NCI-H460 (cell line): ENCODE results near the gene SMYD3. TPM values are rescaled to one million over a fixed set of nuclear protein-coding genes. Genes with fewer than 3 reads are reported as not detected.
"Not testable (repeated sequence)": the region's sequence is repeated elsewhere in the genome, so short reads cannot be mapped to it uniquely, and the experiment has no call there.

ENCODE experiments used
- DNase-seq: peaks from one replicate; pipeline ENCODE4 v3.0.0-alpha.2; 2016; ENCODE audit warnings: low read depth; ENCODE audit errors: extremely low read depth
- total RNA-seq: library from RNA; depleted of rRNA; stranded (reverse); fragments of >200 nt; shearing (Covaris generic); gene quantifications from 2 replicates; pipeline ENCODE4 v1.2.3, GENCODE V29; 2014

SMYD3 gene
- total RNA-seq, 1 experiment from 2014 or later, result 348 TPM

DNA sequence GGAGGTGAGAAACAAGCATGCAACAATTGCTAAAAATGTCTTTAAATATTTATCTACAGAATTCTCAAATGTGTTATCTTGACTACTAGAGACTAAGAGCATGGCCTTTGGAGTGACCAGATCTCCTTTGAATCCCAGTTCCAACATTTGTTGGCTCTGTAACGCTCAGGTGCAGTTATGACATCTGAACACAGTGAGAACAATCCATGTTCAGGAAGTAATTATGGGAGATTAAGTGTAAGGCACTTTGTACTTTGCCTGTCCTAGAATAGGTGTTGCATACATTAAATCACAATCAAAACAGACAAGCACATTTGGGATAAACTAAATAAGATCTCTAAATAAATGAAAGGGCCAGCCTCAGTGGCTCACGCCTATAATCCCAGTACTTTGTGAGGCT lies 454.5 kb downstream of the SMYD3 start:
- DNase-seq, result no peak

DNA sequence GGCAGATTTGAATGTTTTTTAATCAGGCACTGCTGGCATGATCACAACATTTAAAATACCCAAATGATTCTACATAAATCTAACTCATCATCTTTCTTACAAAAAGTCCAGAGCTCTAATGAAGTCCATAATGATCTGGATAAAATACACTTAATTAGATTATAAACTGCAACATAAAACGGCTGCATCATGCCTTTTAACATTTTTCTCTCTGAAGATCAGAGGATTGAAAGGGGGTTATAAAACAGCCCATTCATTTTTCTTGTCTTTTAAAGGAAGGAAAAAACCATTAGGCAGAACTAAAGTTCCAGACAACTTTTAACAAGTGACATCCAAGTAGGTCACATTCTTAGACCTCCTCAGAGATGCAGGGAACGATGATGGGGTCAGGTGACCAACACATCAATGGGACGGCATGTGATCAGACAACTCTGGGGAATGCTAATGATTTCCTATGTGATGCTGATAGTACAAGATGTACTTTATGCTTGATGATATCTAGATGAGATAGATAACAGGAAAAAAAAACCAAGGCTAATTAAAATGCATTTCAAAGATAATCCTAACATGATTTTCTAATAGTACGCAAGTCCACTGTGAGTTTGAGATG lies 455.1 kb downstream of the SMYD3 start:
- DNase-seq, result no peak

DNA sequence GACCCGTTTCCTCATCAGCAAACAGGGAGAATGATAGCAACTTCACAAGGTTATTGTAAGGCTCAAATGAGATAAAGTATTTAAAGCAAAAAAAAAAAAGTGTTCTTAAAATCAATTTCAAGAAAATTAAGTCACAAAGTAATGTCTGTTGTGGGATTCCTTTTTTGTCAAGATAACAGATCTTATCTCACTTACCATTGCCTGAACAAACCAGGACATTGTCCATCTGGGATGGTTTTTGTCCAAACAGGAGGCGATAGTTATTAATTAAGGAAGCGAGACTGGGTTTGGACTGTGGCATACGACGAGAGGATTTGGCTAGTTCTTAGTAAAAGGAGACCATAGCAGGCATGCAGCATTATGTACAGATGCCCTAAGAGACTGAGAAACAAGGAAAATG lies 458.4 kb downstream of the SMYD3 start:
- DNase-seq, result no peak

DNA sequence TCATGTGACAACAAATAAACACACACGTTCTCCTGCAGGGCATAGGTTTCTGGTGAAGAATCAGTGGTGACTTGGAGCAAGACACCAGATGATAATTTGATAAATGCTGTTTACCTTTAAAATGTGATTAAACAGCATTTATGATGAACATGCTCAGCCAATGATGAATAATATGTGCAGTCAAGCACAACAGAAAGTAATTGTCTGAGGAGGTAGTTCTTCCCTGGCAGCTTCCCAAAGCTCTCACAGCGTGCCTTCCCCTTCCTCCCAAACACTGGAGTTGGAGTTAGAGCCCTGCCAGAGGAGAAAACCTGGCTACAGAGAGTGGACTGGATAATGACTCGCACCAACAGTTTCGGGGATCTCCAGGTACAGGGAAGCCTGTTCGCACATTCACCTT lies 463.5 kb downstream of the SMYD3 start:
- no peak for DNase-seq

DNA sequence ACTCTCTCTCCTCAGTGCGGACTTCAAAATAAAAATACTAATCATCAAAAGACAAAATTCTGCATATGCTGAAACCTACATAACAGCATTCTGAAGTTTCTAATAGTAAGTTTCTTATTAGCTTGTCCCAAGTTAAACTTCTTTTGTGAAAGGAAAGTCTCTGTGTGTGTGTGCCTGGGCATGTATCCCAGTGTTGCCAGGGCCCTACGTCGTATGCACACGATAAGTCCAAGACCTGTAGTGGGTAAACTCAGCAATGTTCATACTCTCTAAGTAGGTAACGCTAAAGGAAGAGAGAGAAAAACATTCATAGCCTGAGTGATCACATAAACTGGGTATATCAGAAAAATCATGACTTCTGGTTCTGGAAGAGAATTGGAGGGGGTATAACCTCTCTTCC lies 465.7 kb downstream of the SMYD3 start:
- DNase-seq, result no peak

GRCh38 chr1:246040200-246040890 lies 466.7 kb downstream of the SMYD3 start:
- no peak for DNase-seq

- no peak for DNase-seq
These were observed 467.5 kb downstream of the SMYD3 start for GRCh38 chr1:246039584-246039983.

DNA sequence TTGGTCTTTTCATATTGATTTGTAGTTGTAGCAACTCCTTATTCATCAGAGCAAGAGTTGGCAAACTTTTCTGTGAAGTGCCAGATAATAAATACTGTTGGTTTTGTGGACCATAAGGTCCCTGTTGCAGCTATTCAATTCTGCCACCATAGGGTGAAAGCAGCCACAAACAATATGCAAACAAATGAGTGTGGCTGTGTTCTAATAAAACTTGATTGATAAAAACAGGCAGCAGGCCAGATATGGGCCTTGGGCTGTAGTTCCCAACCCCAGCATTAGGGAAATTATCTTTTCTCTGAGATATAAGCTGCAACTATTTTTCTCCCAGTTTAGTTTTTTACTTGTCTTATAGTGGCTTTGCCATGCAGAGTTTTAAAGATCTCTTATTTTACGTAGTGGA lies 469.2 kb downstream of the SMYD3 start:
- DNase-seq, result no peak

DNA sequence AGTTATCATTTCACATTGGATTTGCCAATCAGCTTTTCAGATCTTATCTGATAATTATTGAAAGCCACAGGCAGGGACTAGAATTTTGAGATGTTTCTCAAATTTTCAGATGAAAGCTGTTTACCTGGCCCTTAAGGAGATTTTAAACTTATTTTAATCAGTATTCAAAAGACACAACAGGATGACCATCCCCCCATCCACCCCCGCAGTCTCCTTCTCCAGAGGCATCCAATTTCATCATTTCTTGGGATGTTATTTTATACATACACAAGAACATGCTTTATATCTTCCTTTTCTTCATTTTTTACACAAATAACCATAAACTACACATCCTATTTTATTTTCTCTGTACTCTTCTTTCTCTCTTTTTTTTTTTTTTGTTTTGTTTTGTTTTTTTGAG lies 470.9 kb downstream of the SMYD3 start:
- DNase-seq, result no peak

- no peak for DNase-seq
These were observed 472.0 kb downstream of the SMYD3 start for GRCh38 chr1:246035060-246035541.

DNA sequence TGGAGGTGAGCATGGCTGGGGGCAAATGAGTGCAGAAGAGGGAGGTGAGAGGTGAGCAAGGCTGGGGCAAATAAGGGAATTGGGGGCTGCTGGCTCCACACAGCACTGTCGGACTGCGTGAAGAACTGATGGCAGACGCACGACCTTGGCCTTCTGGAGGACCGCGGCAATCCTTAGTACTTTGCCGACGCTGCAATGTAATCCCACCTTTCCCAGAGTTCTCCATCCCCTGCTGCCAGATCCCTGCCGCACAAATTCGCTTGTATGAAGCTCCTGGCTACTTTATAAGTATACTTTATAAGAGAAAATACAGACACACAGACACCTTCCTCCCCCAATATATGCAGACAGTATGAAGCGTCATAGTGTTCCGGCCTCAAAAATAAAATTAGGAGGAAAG lies 472.4 kb downstream of the SMYD3 start:
- no peak for DNase-seq

- no peak for DNase-seq
These were observed 474.1 kb downstream of the SMYD3 start for GRCh38 chr1:246032984-246033383.

GRCh38 chr1:246032031-246032551 lies 475.0 kb downstream of the SMYD3 start:
- DNase-seq, result no peak

DNA sequence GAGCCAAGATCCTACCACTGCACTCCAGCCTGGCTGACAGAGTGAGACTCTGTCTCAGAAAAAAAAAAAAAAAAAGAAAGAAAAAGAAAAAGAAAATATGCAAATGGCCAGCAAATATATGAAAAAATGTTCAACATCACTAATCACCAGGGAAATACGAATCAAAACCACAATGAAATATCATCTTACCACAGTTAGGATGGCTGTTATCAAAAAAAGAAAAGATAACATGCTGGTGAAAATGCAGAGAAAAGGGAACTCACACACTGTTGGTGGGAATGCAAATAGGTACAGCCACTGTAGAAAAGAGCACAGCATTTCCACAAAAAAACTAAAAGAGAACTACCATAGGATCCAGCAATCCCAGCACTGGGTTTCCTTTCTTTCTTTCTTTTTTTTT lies 477.5 kb downstream of the SMYD3 start:
- DNase-seq, result no peak

DNA sequence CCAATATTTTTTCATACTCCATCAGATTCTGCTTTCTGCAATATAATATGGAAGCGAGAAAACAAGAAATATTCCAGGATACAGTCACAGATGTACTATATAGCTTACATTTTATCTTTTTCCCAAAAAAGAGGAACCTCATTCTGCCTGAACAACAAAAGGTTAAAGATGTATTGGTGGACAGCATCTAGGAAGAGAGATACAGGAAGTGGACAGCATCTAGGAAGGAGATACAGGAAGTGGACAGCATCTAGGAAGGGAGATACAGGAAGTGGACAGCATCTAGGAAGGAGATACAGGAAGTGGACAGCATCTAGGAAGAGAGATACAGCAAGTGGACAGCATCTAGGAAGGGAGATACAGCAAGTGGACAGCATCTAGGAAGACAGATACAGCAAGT lies 483.0 kb downstream of the SMYD3 start:
- not testable (repeated sequence) for DNase-seq

- DNase-seq, result no peak
These were observed 486.7 kb downstream of the SMYD3 start for GRCh38 chr1:246020211-246020954.

GRCh38 chr1:246018146-246018545 lies 488.9 kb downstream of the SMYD3 start:
- DNase-seq, result no peak

DNA sequence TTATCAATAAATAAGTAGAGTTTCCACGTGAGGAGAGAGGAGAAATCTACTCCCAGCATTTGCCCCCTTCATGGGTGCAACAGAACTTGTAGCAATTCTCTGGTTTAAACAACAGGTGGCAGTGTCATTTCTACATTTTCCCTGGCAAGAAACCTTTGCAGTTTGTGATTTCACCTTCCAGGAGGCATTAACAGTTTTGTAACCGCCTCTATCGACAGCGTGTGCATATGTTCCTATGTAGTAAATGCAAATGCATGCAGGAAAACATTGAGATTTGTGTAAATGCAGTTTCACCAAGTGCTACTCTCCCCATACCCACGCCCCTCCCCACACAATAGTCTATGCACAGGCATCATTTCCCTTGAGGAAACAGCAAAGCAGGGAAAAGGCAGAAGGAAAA lies 494.7 kb downstream of the SMYD3 start:
- peak; percentile 40 for DNase-seq

GRCh38 chr1:246010386-246010785 lies 496.7 kb downstream of the SMYD3 start:
- DNase-seq, result no peak

DNA sequence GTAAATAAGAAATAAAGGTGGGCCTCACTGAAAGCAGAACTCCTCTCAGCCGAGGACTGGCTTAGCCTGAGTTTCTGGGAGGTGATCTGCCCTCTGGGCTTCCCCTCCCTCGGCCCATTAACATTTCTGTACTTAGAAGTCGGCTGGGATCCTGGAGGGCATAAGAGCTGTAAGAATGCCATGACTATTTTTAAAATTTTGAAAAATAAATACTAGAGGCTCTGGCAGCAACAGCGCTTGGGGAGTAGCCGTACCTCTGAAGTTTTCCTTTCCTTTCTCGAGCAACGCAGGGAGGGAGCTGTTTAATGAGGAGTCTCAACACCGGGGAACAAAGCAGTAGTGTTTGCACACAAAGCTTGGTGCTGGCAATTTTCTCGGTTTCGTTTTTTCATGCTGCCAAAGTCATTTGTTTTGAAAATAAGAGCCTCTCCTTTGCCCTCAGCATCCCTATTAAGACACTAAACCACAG lies 498.7 kb downstream of the SMYD3 start:
- DNase-seq, result no peak

DNA sequence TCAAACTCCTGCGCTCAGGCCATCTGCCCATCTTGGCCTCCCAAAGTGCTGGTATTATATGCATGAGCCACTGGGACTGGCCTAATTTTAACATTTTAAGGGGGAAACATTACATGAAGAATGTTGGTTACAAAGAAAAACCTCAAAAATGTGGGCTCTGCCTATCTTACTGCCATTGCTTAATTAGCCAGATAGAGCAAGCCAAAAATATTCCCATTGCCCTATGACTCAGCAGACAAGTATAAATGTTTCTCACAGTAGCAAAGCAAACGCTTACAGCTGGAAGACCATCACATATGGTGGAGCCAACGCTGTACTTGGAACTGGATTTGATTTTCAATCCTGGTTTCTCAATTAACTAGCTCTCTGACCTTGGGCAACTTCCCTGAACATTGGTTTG lies 502.0 kb downstream of the SMYD3 start:
- no peak for DNase-seq
